DMS153 treated with DMSO at 0.1 percent for 48 hours (cell line): ENCODE measurements around the gene KDELR3.

Experiments used
- DNase-seq: peaks from one replicate; lab custom pipeline; 2025; ENCODE audit not compliant: unreplicated experiment; lab: John Stamatoyannopoulos, UW

The KDELR3 gene

GRCh38 chr22:38467904-38468442, at the start of gene KDELR3:
Gene KDELR3, plus strand, starts transcription at chr22:38468096. Its CDS starts 138 bp downstream, at chr22:38468234.
- DNase-seq, result no peak

GRCh38 chr22:38418589-38418988, 49.3 kb upstream of the KDELR3 start:
- DNase-seq, result no peak

GRCh38 chr22:38419121-38419857, 48.6 kb upstream of the KDELR3 start:
- DNase-seq, result no peak

GRCh38 chr22:38419858-38420160, 48.1 kb upstream of the KDELR3 start:
- DNase-seq, result no peak

- no peak for DNase-seq
Observed at GRCh38 chr22:38420734-38421133, 47.2 kb upstream of the KDELR3 start.

GRCh38 chr22:38422611-38423511, 45.0 kb upstream of the KDELR3 start:
- no peak for DNase-seq

GRCh38 chr22:38423512-38424503, 44.1 kb upstream of the KDELR3 start:
- no peak for DNase-seq

- no peak for DNase-seq
Observed at GRCh38 chr22:38424525-38425080, 43.3 kb upstream of the KDELR3 start.

GRCh38 chr22:38426628-38427027, 41.3 kb upstream of the KDELR3 start:
- DNase-seq, result no peak

- DNase-seq, result no peak
Observed at GRCh38 chr22:38427465-38427864, 40.4 kb upstream of the KDELR3 start.

GRCh38 chr22:38427940-38428339, 40.0 kb upstream of the KDELR3 start:
- DNase-seq, result no peak

- no peak for DNase-seq
Observed at GRCh38 chr22:38428714-38429113, 39.2 kb upstream of the KDELR3 start.

GRCh38 chr22:38429499-38430068, 38.3 kb upstream of the KDELR3 start:
- no peak for DNase-seq

- no peak for DNase-seq
Observed at GRCh38 chr22:38431266-38432010, 36.5 kb upstream of the KDELR3 start.

- no peak for DNase-seq
Observed at GRCh38 chr22:38432264-38432663, 35.6 kb upstream of the KDELR3 start.

- no peak for DNase-seq
Observed at GRCh38 chr22:38433871-38434270, 34.0 kb upstream of the KDELR3 start.

- no peak for DNase-seq
Observed at GRCh38 chr22:38435010-38435409, 32.9 kb upstream of the KDELR3 start.

- no peak for DNase-seq
Observed at GRCh38 chr22:38435965-38436364, 31.9 kb upstream of the KDELR3 start.

- no peak for DNase-seq
Observed at GRCh38 chr22:38436629-38437395, 31.1 kb upstream of the KDELR3 start.
